SU-DHL-6 (cell line): ENCODE results near the gene PEX19.

Source experiments
- H2AFZ ChIP-seq: fragments of 200-600 bp; sonication (generic); 2 replicates; pipeline ENCODE4 v1.6.1; 2014; ENCODE audit warnings: low read depth, mild to moderate bottlenecking, moderate library complexity, mixed read lengths, antibody characterized with exemption, low read length; ENCODE audit not compliant: severe bottlenecking
- H3F3A ChIP-seq: fragments of 200-600 bp; shearing (Covaris generic); 2 replicates; pipeline ENCODE4 v1.6.0; 2016; ENCODE audit warnings: antibody characterized with exemption, mild to moderate bottlenecking; ENCODE audit not compliant: insufficient read depth
- H3K27ac ChIP-seq: fragments of 200-600 bp; sonication (generic); 2 replicates; pipeline ENCODE4 v1.5.1; 2016; ENCODE audit warnings: low read depth, mild to moderate bottlenecking, low read length, moderate library complexity, mixed read lengths
- H3K27me3 ChIP-seq: fragments of 200-600 bp; sonication (generic), shearing (Covaris generic); 2 replicates; pipeline ENCODE4 v1.6.0; 2014; ENCODE audit warnings: mild to moderate bottlenecking, low read length
- H3K36me3 ChIP-seq: fragments of 200-600 bp; sonication (generic); 2 replicates; pipeline ENCODE4 v1.6.1; 2014; ENCODE audit warnings: mild to moderate bottlenecking, low read length, mixed read lengths
- H3K4me2 ChIP-seq: fragments of 300-600, 200-600 bp; shearing (Covaris generic), sonication (generic); 2 replicates; pipeline ENCODE4 v1.6.0; 2014; ENCODE audit warnings: low read length, low read depth, mild to moderate bottlenecking; ENCODE audit not compliant: poor library complexity, severe bottlenecking
- H3K4me3 ChIP-seq: fragments of 200-600 bp; sonication (generic); 2 replicates; pipeline ENCODE4 v1.5.1; 2014; ENCODE audit warnings: antibody characterized with exemption, low read length, mild to moderate bottlenecking, mixed read lengths; ENCODE audit not compliant: insufficient read depth, poor library complexity, severe bottlenecking
- H3K79me2 ChIP-seq: fragments of 200-600 bp; sonication (generic); 2 replicates; pipeline ENCODE4 v1.6.1; 2014; ENCODE audit warnings: mild to moderate bottlenecking, low read length, moderate library complexity; ENCODE audit not compliant: insufficient read depth
- H3K9ac ChIP-seq: fragments of 200-600 bp; sonication (generic); 2 replicates; pipeline ENCODE4 v1.7.0; 2014; ENCODE audit warnings: mild to moderate bottlenecking, low read length
- H3K9me2 ChIP-seq: fragments of 200-600 bp; sonication (generic); replicated peaks from 2 replicates; pipeline ENCODE4 v1.6.1; 2014; ENCODE audit warnings: low read length; ENCODE audit not compliant: insufficient read depth
- H3K9me3 ChIP-seq: fragments of 200-600 bp; sonication (generic); 2 replicates; pipeline ENCODE4 v1.6.1; 2014; ENCODE audit warnings: low read length, mixed read lengths; ENCODE audit not compliant: insufficient read depth
- H4K20me1 ChIP-seq: fragments of 200-600 bp; sonication (generic); 2 replicates; pipeline ENCODE4 v1.6.1; 2014; ENCODE audit warnings: low read depth, mild to moderate bottlenecking, antibody characterized with exemption, low read length, moderate library complexity, mixed read lengths
- CTCF ChIP-seq: fragments of 200-600 bp; sonication (generic); IDR thresholded peaks from one replicate; pipeline ENCODE4 v1.5.1; 2017; ENCODE audit warnings: antibody characterized with exemption, mild to moderate bottlenecking, low read length, moderate library complexity; ENCODE audit not compliant: insufficient read depth, poor library complexity, severe bottlenecking
- EZH2phosphoT487 ChIP-seq: fragments of 200-600 bp; sonication (generic), shearing (Covaris generic); conservative IDR thresholded peaks from 2 replicates; pipeline ENCODE4 v1.6.1; 2018; ENCODE audit warnings: mild to moderate bottlenecking, antibody characterized with exemption, low read length, moderate library complexity, mixed read lengths

The PEX19 gene

GRCh38 chr1:160239582-160240299, 45.2 kb downstream of the PEX19 start:
- H3K79me2 ChIP-seq: no peaks in the 10 kb centered on the region
- no peak overlapping the region for H3K4me2 ChIP-seq
- H3K9ac ChIP-seq: no peak overlapping the region
- H4K20me1 ChIP-seq: no peaks in the 10 kb centered on the region
- no peak overlapping the region for H3K27ac ChIP-seq
- no peaks in the 10 kb centered on the region for H3K27me3 ChIP-seq
- H3K9me3 ChIP-seq: no peaks in the 10 kb centered on the region
- TF ChIP-seq CTCF: no peak
- TF ChIP-seq EZH2phosphoT487: no peak
- H3F3A ChIP-seq: no peaks in the 10 kb centered on the region; the same call in 1 of the 2 replicates
- no peak overlapping the region for H2AFZ ChIP-seq
- H3K4me3 ChIP-seq: no peak overlapping the region
- peaks cover 19% of the 10 kb centered on the region; the same call in 1 of the 2 replicates for H3K36me3 ChIP-seq
- H3K9me2 ChIP-seq: no peaks in the 10 kb centered on the region

GRCh38 chr1:160238408-160238807, 46.5 kb downstream of the PEX19 start:
- Histone ChIP-seq H3K27me3 (no peaks in the 10 kb centered on the region), H2AFZ (no peak overlapping the region), H4K20me1 (no peaks in the 10 kb centered on the region), H3K9me3 (no peaks in the 10 kb centered on the region), H3K79me2 (no peaks in the 10 kb centered on the region), H3K9ac (no peak overlapping the region), H3K4me3 (no peak overlapping the region), H3K36me3 (peaks cover 14% of the 10 kb centered on the region; the same call in 1 of the 2 replicates), H3K27ac (no peak overlapping the region), H3F3A (no peaks in the 10 kb centered on the region; the same call in 1 of the 2 replicates), H3K9me2 (no peaks in the 10 kb centered on the region), H3K4me2 (no peak overlapping the region)
- TF ChIP-seq EZH2phosphoT487 (no peak), CTCF (no peak)

GRCh38 chr1:160237558-160237957, 47.4 kb downstream of the PEX19 start:
- Histone ChIP-seq H3K9ac (no peak overlapping the region), H3K9me2 (no peaks in the 10 kb centered on the region), H3K27ac (no peak overlapping the region), H3K4me3 (no peak overlapping the region), H3K79me2 (no peaks in the 10 kb centered on the region), H3F3A (no peaks in the 10 kb centered on the region; the same call in 1 of the 2 replicates), H3K4me2 (no peak overlapping the region), H2AFZ (no peak overlapping the region), H3K27me3 (no peaks in the 10 kb centered on the region), H3K9me3 (no peaks in the 10 kb centered on the region), H4K20me1 (no peaks in the 10 kb centered on the region), H3K36me3 (peaks cover 18% of the 10 kb centered on the region; the same call in 1 of the 2 replicates)
- TF ChIP-seq CTCF (no peak), EZH2phosphoT487 (no peak)
